ENCODE results near the gene GPX6. TPM values are rescaled to one million over a fixed set of nuclear protein-coding genes. Genes with fewer than 3 reads are reported as not detected.
A peak's percentile ranks its signal among the peaks of the same experiment; 100 is the strongest.
"Not testable (repeated sequence)": the region's sequence is repeated elsewhere in the genome, so short reads cannot be mapped to it uniquely, and the experiment has no call there.

GPX6 gene
- total RNA-seq, 2 donors from 2014 or later: not detected

GRCh38 chr6:28506807-28507475, 8.7 kb downstream of the GPX6 start:
- no peak overlapping the region for H3K27ac Mint-ChIP-seq
- no peaks in the 10 kb centered on the region for H3K36me3 Mint-ChIP-seq (ENCODE audit: low read depth)
- WGBS, 2 experiments (ENCODE audit: insufficient coverage in 1 of 2, insufficient read length in 1 of 2): 75 to 84% methylated on average over 3 to 4 of the region's 4 CpGs

GRCh38 chr6:28505733-28506132, 9.9 kb downstream of the GPX6 start:
- no peaks in the 10 kb centered on the region for H3K27me3 Mint-ChIP-seq (ENCODE audit: insufficient read depth)
- peaks cover 6% of the 10 kb centered on the region for H3K4me1 Mint-ChIP-seq
- no peak overlapping the region for H3K4me3 ChIP-seq (ENCODE audit: low read length)
- no peaks in the 10 kb centered on the region for H3K4me1 ChIP-seq (ENCODE audit: control insufficient read depth, insufficient read depth, low read length)
- H3K36me3 ChIP-seq (ENCODE audit: control insufficient read depth, insufficient read depth, low read length): no peaks in the 10 kb centered on the region
- WGBS, 2 experiments (ENCODE audit: insufficient coverage in 1 of 2, insufficient read length in 1 of 2): 100% methylated on average over 1 of the region's 1 CpG; no CpG with 5 or more reads in 1 of the 2 experiments
- H3K9me3 ChIP-seq (ENCODE audit: control insufficient read depth, low read length): no peaks in the 10 kb centered on the region
- H3K27ac ChIP-seq (ENCODE audit: low read depth, low read length): no peak overlapping the region
- TF ChIP-seq, protein P1, sequence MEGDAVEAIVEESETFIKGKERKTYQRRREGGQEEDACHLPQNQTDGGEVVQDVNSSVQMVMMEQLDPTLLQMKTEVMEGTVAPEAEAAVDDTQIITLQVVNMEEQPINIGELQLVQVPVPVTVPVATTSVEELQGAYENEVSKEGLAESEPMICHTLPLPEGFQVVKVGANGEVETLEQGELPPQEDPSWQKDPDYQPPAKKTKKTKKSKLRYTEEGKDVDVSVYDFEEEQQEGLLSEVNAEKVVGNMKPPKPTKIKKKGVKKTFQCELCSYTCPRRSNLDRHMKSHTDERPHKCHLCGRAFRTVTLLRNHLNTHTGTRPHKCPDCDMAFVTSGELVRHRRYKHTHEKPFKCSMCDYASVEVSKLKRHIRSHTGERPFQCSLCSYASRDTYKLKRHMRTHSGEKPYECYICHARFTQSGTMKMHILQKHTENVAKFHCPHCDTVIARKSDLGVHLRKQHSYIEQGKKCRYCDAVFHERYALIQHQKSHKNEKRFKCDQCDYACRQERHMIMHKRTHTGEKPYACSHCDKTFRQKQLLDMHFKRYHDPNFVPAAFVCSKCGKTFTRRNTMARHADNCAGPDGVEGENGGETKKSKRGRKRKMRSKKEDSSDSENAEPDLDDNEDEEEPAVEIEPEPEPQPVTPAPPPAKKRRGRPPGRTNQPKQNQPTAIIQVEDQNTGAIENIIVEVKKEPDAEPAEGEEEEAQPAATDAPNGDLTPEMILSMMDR (conservative IDR thresholded peaks at IDR 0.05): no peak
- DNase-seq: no peak
- no peaks in the 10 kb centered on the region for H3K36me3 Mint-ChIP-seq (ENCODE audit: low read depth)
- peaks cover 11% of the 10 kb centered on the region for H3K9me3 Mint-ChIP-seq
- no peak overlapping the region for H3K9ac ChIP-seq (ENCODE audit: extremely low read depth, low read length, poor library complexity, severe bottlenecking)
- no peak overlapping the region for H3K27ac Mint-ChIP-seq
- H3K27me3 ChIP-seq (ENCODE audit: control insufficient read depth, insufficient read depth, low read length, poor library complexity, severe bottlenecking): no peaks in the 10 kb centered on the region
- no peak overlapping the region for H3K4me3 Mint-ChIP-seq

More at GRCh38 chr6:28506807-28507475, 8.7 kb downstream of the GPX6 start:
- Mint-ChIP-seq H3K4me3 (no peak overlapping the region), H3K4me1 (peaks cover 6% of the 10 kb centered on the region), H3K27me3 (ENCODE audit: insufficient read depth) (no peaks in the 10 kb centered on the region), H3K9me3 (peaks cover 9% of the 10 kb centered on the region)
- no peaks in the 10 kb centered on the region for H3K27me3 ChIP-seq (ENCODE audit: control insufficient read depth, insufficient read depth, low read length, poor library complexity, severe bottlenecking)
- no peaks in the 10 kb centered on the region for H3K36me3 ChIP-seq (ENCODE audit: control insufficient read depth, insufficient read depth, low read length)
- H3K4me1 ChIP-seq (ENCODE audit: control insufficient read depth, insufficient read depth, low read length): no peaks in the 10 kb centered on the region
- TF ChIP-seq, protein P1 (conservative IDR thresholded peaks at IDR 0.05): no peak
- no peak overlapping the region for H3K9ac ChIP-seq (ENCODE audit: extremely low read depth, low read length, poor library complexity, severe bottlenecking)
- H3K9me3 ChIP-seq (ENCODE audit: control insufficient read depth, low read length): no peaks in the 10 kb centered on the region
- H3K27ac ChIP-seq (ENCODE audit: low read depth, low read length): no peak overlapping the region
- DNase-seq: peak; percentile 44
- H3K4me3 ChIP-seq (ENCODE audit: low read length): no peak overlapping the region

- not testable (repeated sequence) for H3K27ac ChIP-seq (ENCODE audit: low read depth, low read length); H3K36me3 Mint-ChIP-seq (ENCODE audit: low read depth); H3K4me3 ChIP-seq (ENCODE audit: low read length); H3K4me3 Mint-ChIP-seq; H3K9ac ChIP-seq (ENCODE audit: extremely low read depth, low read length, poor library complexity, severe bottlenecking); H3K4me1 ChIP-seq (ENCODE audit: control insufficient read depth, insufficient read depth, low read length); H3K4me1 Mint-ChIP-seq; H3K27me3 ChIP-seq (ENCODE audit: control insufficient read depth, insufficient read depth, low read length, poor library complexity, severe bottlenecking); H3K36me3 ChIP-seq (ENCODE audit: control insufficient read depth, insufficient read depth, low read length); H3K9me3 ChIP-seq (ENCODE audit: control insufficient read depth, low read length); H3K27ac Mint-ChIP-seq; H3K27me3 Mint-ChIP-seq (ENCODE audit: insufficient read depth)
- peaks cover 11% of the 10 kb centered on the region for H3K9me3 Mint-ChIP-seq
- peak; percentile 10 for DNase-seq
- 78 to 82% methylated on average over 5 to 7 of the region's 7 CpGs for WGBS, 2 experiments (ENCODE audit: insufficient coverage in 1 of 2, insufficient read length in 1 of 2)
Measured at GRCh38 chr6:28502709-28503305, 12.8 kb downstream of the GPX6 start.

GRCh38 chr6:28502136-28502535, 13.5 kb downstream of the GPX6 start:
- H3K36me3 Mint-ChIP-seq (ENCODE audit: low read depth): not testable (repeated sequence)
- peaks cover 11% of the 10 kb centered on the region for H3K9me3 Mint-ChIP-seq

More at GRCh38 chr6:28502136-28502535, 13.5 kb downstream of the GPX6 start:
- H3K4me3 ChIP-seq (ENCODE audit: low read length); H3K4me1 ChIP-seq (ENCODE audit: control insufficient read depth, insufficient read depth, low read length); H3K27me3 Mint-ChIP-seq (ENCODE audit: insufficient read depth); H3K27ac Mint-ChIP-seq; H3K27ac ChIP-seq (ENCODE audit: low read depth, low read length); H3K4me3 Mint-ChIP-seq; H3K9ac ChIP-seq (ENCODE audit: extremely low read depth, low read length, poor library complexity, severe bottlenecking); H3K36me3 ChIP-seq (ENCODE audit: control insufficient read depth, insufficient read depth, low read length); H3K9me3 ChIP-seq (ENCODE audit: control insufficient read depth, low read length); H3K27me3 ChIP-seq (ENCODE audit: control insufficient read depth, insufficient read depth, low read length, poor library complexity, severe bottlenecking): not testable (repeated sequence)
- WGBS, 2 experiments (ENCODE audit: insufficient coverage in 1 of 2, insufficient read length in 1 of 2): 93% methylated on average over 35 of the region's 35 CpGs; no CpG with 5 or more reads in 1 of the 2 experiments
- DNase-seq: peak; percentile 17
- H3K4me1 Mint-ChIP-seq: peaks cover 14% of the 10 kb centered on the region

Data from endodermal cell (in vitro differentiated cells).